GM12878 (cell line): ENCODE results near the gene GABRB1.

Experiments
- CBX3 ChIP-seq: fragments of 200-600 bp; sonication (generic); IDR thresholded peaks from 2 replicates; pipeline ENCODE4 v1.6.1; 2016; ENCODE audit warnings: low read depth, borderline replicate concordance
- CEBPZ ChIP-seq: fragments of 150-350 bp; IDR thresholded peaks from 2 replicates; pipeline ENCODE4 v1.6.1; 2016; ENCODE audit warnings: low read depth, low read length
- CTCF ChIP-seq, 3 experiments: IDR thresholded peaks in 2 of 3; conservative IDR thresholded peaks in 1 of 3; 2 replicates each; pipeline ENCODE4 v1.5.1; 2011; ENCODE audit warnings: low read depth in 3 of 3, low read length in 3 of 3, mild to moderate bottlenecking in 3 of 3, control low read depth in 2 of 3, moderate library complexity in 2 of 3, inconsistent platforms in 1 of 3, mixed read lengths in 1 of 3; ENCODE audit not compliant: control insufficient read depth in 2 of 3, insufficient read depth in 1 of 3; ENCODE audit errors: extremely low read depth in 1 of 3
- NBN ChIP-seq: fragments of 450-650 bp; IDR thresholded peaks from 2 replicates; pipeline ENCODE4 v1.6.1; 2016
- POLR2A ChIP-seq: IDR thresholded peaks from 2 replicates; pipeline ENCODE4 v1.6.1; 2011; ENCODE audit warnings: low read depth, mild to moderate bottlenecking, low read length
- RAD21 ChIP-seq: IDR thresholded peaks from 2 replicates; pipeline ENCODE4 v1.6.1; 2011; ENCODE audit warnings: mild to moderate bottlenecking, low read depth, low read length, moderate library complexity; ENCODE audit not compliant: insufficient read depth
- SMC3 ChIP-seq: IDR thresholded peaks from 2 replicates; pipeline ENCODE4 v1.6.1; 2011; ENCODE audit warnings: low read length, improper control_type of control experiment, borderline replicate concordance
- SUZ12 ChIP-seq: fragments of 200-600 bp; sonication (generic); IDR thresholded peaks from one replicate; pipeline ENCODE4 v1.6.1; 2018; ENCODE audit warnings: antibody characterized with exemption, mild to moderate bottlenecking; ENCODE audit not compliant: unreplicated experiment
- TCF12 ChIP-seq: IDR thresholded peaks from 2 replicates; pipeline ENCODE4 v1.6.1; 2011; ENCODE audit warnings: low read depth, mild to moderate bottlenecking, low read length
- ZBED1 ChIP-seq: IDR thresholded peaks from 2 replicates; pipeline ENCODE4 v1.6.1; 2016; ENCODE audit warnings: borderline replicate concordance
- ZZZ3 ChIP-seq: IDR thresholded peaks from 2 replicates; pipeline ENCODE4 v1.6.1; 2011; ENCODE audit warnings: low read depth; ENCODE audit not compliant: control insufficient read depth, insufficient read length

- TF ChIP-seq CEBPZ = no peak
- no peak for TF ChIP-seq SUZ12
- no peak for TF ChIP-seq TCF12
- TF ChIP-seq CTCF (IDR thresholded peaks at IDR 0.05 in 2 of 3, conservative IDR thresholded peaks at IDR 0.05 in 1 of 3; ENCODE audit: control insufficient read depth in 2 of 3, extremely low read depth in 1 of 3, insufficient read depth in 1 of 3, low read depth in 3 of 3, low read length in 3 of 3) = no peak
- no peak for TF ChIP-seq CBX3
- no peak for TF ChIP-seq NBN
- no peak for TF ChIP-seq ZZZ3
- TF ChIP-seq ZBED1 = no peak
- no peak for TF ChIP-seq POLR2A
- no peak for TF ChIP-seq SMC3
- TF ChIP-seq RAD21 = no peak
Measured at GRCh38 chr4:47221721-47222120, 190.4 kb downstream of the GABRB1 start.
